NCI-H82 treated with DMSO at 0.1 percent for 48 hours (cell line): ENCODE measurements around the gene CDK5.
"Not testable (repeated sequence)": the region's sequence is repeated elsewhere in the genome, so short reads cannot be mapped to it uniquely, and the experiment has no call there.

Experiments
- DNase-seq: peaks from one replicate; lab custom pipeline; 2025; ENCODE audit not compliant: unreplicated experiment; lab: John Stamatoyannopoulos, UW

The CDK5 gene

DNA sequence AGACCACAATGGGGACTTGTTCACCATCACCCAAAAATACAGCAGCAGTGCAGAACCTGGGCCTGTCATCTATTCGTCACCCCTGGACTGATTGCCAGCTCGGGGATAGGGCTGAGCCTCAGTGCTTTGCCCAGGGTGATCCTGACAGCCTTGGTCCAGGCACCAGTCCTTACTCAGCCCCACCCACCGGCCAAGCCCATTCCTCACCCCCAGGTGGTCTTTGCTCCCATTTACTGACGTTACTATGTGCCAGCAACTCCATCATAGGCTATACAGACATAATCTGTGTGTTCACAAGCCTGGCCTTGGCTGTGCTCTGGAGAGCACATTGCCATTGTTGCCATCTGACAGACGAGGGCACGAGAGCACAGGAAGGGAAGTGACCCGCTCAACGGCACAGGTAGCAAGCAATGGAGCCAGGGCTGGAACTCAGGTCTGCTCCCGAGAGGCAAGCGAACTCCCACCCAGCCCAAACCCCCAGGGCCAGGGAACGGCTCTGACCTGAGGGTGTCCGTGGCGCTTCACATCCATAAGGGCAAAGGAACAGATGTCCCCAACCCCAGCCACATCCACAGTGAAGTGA, 40.2 kb downstream of the CDK5 start:
- no peak for DNase-seq

DNA sequence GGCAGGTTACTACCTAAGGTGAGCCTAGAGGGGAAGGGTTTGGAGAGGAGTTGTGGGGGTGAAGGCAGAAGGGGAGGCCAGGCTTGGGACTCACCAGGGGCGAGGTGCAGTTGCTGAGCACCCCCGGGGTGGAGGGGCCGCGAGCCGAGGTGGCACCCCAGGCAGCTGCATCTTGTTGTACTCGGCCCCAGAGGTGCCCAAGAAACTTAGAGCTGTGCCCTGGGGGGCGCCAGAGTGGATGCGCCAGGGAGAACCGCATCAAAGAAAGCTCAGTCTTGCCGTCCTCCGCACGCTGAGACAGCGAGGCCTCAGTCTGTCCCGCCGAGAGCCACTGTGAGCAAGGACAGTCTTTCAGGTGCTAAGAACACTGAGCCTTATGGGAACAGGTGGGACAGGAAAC, 40.8 kb downstream of the CDK5 start:
- no peak for DNase-seq

DNA sequence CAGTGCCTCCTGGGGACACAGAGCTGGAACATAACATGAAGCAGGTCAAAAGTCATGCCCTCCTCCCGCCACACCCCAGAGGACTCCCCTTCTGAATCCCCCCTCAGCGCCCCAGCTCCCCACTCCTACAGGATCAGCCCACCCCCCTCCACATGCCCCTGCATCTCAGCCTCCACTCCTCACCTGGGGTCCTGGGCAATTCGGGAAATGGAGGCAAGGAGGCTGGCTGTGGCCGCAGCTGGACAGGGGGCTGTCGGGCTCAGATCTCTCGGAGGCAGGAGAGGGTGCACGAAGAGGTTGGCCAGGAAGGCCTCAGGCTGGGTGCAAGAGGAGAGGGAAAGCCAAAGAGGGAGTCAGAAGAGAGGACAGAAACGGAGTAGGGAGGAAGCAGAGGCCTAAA, 41.2 kb downstream of the CDK5 start:
- no peak for DNase-seq

DNA sequence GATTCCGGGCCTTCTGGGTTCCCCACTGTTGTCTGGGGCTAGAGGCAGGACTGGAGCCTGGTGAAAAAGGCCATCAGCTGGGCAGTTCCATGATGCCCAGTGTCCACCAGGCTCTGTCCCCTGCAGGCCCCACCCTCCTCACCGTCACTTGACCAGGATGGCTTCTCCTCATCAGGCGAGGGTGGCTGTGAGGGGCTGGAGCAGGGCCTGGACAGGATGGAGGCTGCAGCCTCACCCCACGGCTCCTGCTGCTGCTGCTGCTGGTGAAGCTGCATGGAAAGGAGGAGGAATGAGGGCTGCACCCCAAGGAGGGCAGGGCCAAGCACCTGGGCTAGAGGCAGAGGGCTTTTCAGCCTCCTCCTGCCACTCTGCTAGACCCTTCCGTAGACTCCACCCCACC, 41.7 kb downstream of the CDK5 start:
- DNase-seq, result no peak

DNA sequence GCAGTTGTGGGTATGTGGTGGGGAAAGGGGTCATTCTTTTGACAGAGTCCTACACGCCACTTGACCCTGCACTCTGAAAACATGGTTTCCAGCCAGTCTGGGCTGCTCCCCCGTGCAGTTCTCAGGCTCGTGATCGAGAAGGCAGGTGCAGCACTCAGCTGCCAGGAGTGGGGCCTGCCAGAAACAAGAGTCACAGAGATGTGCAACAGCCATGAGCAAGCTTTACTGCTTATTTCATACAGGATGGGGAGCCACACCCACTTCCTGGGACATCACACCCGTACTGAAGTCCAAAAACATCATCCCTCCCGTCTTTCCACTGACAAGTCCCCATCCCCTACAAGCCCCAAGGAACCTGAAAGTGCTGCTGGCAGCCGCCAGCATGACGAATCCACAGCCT, 42.7 kb downstream of the CDK5 start:
- DNase-seq, result no peak

DNA sequence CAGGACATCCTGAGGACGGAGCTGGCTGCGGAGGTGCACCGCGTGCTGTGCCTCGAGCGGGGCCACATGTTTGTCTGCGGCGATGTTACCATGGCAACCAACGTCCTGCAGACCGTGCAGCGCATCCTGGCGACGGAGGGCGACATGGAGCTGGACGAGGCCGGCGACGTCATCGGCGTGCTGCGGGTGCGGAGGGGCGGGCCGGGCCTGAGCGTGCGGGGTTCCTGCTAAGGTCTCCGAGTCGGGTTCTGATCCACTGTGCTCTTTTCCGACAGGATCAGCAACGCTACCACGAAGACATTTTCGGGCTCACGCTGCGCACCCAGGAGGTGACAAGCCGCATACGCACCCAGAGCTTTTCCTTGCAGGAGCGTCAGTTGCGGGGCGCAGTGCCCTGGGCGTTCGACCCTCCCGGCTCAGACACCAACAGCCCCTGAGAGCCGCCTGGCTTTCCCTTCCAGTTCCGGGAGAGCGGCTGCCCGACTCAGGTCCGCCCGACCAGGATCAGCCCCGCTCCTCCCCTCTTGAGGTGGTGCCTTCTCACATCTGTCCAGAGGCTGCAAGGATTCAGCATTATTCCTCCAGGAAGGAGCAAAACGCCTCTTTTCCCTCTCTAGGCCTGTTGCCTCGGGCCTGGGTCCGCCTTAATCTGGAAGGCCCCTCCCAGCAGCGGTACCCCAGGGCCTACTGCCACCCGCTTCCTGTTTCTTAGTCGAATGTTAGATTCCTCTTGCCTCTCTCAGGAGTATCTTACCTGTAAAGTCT, 43.8 kb downstream of the CDK5 start:
- DNase-seq, result peak; percentile 30

DNA sequence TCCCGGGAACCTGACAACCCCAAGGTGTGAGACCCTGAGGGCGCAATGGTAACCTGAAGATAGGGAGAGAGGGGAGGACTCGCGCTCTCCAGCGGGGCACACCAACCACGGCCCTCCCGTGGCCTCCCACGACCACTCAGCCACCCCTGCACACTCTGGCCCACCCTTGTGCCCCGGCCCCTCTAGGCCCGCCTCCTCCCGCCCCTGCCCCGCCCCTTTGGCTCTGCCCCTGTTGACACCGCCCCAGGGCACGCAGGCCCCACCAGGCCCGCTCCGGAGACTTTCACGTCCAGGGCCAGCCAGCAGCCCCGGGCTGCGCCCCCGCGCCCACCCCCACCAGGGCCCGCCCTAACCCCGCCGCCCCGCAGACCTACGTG, 44.4 kb downstream of the CDK5 start:
- no peak for DNase-seq

DNA sequence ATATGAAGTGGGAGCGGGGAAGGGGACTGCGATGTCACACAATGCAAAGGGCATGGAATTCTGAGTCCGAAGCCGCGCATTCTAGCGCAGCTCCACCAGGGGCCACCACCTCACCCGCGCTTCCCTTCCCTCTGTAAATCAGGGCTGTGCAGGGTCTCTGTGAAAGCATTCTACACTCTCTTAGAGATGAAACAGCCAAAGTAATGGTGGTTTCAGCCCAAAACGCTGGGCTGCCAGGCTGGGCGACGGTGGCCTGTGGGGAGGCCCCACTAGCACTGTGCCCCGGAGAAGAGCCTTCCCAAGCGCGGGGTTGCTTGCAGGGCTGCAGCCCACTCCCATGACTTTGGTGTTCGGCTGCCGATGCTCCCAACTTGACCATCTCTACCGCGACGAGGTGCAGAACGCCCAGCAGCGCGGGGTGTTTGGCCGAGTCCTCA, 44.8 kb downstream of the CDK5 start:
- peak; percentile 39 for DNase-seq

DNA sequence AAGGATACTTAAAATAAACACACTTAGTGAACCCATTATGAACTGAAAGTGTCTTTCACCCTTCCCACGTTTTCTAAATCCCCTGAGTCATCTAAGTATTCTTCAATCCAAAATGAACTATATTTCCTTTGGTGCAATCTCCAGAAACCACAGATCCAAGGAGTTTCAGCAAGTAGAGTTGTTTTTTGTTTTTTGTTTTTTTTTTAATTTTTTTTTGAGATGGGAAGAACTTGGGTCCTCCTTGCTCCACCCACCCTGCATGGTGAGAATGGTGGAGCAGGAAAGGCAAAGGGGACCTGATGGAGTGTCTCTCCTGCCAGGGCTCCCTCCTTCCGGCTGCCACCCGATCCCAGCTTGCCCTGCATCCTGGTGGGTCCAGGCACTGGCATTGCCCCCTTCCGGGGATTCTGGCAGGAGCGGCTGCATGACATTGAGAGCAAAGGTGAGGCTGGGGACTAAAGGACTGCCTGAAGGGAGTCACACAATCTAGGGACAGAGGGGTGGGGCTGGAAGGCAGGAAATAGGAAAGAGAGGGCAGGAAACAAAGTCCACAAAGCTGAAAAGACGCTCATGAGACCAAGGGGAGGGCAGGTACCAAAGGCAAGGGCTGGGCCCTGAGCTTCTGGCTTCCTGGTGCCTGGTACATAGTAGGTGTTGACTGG, 45.5 kb downstream of the CDK5 start:
- DNase-seq, result no peak

DNA sequence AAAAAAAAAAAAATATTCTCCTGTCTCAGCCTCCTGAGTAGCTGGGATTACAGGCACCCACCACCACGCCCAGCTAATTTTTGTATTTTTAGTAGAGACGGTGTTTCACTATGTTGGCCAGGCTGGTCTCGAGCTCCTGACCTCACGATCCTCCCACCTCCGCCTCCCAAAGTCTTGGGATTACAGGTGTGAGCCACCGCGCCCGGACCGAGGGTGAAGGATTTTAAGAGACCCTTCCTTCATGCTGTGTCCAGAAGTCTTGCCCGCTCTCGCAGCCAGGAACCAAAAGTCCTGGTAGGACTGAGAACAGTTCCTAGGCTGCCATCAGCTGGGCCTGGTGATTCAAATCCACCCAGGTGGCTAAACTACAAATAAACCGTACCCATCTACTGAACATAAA, 46.1 kb downstream of the CDK5 start:
- DNase-seq, result not testable (repeated sequence)

DNA sequence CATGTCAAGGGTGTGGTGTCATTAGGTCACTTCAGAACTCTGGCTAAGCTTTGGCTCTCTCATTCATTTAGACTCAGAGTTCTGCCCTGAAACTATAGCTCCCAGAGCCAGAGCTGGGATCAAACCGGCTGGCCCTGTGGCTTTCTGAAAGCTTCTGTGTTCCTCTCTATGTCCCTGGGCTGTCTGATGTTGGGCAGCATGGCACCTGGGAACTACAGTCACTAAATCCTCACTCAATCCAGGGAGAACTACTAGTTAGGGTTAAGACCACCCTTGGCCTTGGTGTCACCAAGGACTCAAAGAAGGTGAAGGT, 46.6 kb downstream of the CDK5 start:
- no peak for DNase-seq

DNA sequence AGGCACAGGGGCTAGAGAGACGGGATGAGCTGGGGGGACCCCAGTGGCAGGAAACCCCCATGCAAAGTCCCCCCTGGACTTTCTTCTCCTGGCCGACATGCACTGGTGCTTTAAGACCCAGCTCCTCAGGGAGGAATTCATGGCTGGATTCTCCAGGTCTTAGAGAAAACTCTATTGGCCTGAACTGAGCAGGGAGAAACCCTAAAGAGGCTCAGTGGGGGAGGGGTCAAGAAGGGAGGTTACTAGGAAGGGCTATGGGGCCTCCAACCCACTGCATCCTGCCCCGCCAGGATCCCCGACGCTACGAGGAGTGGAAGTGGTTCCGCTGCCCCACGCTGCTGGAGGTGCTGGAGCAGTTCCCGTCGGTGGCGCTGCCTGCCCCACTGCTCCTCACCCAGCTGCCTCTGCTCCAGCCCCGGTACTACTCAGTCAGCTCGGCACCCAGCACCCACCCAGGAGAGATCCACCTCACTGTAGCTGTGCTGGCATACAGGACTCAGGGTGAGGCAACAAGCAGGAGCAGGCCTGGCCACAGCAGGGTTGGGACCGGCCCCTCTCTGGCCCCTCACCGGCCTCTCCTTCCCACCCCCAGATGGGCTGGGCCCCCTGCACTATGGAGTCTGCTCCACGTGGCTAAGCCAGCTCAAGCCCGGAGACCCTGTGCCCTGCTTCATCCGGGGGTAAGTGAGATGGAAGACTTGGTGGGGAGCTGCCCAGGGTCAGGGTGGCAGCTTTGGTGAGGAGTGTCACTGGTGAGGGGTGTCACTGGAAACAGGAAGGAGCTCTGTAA, 47.2 kb downstream of the CDK5 start:
- no peak for DNase-seq

DNA sequence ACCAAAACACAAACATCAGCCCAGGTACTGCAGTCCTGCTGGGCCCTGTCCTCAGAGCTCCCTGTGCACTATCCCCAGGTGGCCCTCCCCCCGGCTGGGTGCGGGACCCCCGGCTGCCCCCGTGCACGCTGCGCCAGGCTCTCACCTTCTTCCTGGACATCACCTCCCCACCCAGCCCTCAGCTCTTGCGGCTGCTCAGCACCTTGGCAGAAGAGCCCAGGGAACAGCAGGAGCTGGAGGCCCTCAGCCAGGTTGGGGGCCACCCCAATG, 47.7 kb downstream of the CDK5 start:
- no peak for DNase-seq

DNA sequence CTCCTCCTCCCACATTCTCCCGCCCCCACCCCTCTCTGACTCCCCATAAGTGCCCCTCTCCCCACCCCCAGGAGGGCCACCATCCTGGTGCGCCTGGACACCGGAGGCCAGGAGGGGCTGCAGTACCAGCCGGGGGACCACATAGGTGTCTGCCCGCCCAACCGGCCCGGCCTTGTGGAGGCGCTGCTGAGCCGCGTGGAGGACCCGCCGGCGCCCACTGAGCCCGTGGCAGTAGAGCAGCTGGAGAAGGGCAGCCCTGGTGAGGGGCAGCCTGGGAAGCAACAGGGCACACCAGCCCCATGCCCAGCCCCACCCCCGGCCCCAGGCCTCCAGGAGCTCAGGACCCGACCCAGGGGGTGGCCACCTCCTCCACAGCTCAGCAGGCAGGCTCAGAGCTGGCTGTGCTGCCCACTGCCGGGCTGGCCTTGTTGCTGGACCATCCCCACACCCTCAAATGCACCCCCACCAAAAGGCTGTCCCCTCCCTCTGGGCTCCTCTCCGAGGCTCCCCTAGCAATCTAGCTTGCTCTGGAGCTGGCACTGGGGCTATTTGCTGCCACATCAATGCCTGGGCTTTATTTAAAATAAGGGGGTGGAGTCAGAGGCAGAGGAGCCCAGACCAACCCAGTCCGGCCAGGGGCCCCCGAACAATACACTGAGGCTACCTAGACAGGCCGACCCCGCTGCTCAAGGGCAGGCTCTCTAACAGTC, 48.2 kb downstream of the CDK5 start:
- DNase-seq, result no peak

DNA sequence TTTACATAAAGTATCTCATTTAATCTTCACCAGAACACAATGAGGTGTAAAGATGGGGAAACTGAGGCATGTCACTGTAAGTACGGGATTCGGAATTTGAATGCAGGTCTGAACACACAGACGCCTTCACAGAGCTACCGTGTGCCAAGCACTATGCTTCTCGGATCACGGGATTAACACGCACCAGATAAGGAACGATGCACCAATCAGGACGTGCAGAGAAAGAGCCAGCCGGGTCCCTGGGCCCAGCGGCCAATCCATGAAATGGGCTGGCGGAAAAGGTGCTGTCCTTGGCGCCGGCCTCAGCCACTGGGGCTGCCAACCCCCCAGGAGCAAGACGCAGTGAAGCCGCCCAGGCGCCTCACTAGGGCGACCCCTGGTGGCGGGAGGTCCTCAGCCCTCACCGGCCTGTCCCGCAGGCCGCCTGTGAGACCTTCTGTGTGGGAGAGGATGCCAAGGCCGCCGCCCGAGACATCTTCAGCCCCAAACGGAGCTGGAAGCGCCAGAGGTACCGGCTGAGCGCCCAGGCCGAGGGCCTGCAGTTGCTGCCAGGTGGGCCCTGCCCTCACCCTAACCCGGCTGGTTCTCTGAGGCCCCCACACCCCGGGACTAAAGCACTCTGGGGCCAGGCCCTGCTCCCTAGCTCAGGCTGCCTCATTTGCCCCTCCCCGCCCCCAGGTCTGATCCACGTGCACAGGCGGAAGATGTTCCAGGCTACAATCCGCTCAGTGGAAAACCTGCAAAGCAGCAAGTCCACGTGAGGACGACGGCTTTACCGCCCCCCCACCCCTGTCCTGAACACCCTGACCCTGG, 49.0 kb downstream of the CDK5 start:
- DNase-seq, result no peak

DNA sequence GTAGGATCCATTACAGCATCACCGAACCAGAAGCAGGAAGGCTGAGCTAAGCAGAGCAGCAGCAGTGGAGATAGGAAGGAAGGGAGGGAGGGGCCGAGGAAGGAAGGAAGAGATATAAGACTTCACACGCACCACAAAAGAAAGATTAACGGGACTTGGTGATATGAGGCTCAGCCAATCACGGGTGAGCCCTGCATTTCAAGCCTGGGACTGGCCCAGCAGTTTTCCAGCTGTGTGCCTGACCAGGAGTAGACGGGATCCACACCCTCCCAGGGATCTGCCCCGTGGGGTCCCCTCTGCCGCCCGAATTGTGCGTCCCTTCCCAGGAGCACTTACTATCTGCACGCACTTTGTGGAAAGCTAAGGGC, 49.6 kb downstream of the CDK5 start:
- DNase-seq, result no peak

DNA sequence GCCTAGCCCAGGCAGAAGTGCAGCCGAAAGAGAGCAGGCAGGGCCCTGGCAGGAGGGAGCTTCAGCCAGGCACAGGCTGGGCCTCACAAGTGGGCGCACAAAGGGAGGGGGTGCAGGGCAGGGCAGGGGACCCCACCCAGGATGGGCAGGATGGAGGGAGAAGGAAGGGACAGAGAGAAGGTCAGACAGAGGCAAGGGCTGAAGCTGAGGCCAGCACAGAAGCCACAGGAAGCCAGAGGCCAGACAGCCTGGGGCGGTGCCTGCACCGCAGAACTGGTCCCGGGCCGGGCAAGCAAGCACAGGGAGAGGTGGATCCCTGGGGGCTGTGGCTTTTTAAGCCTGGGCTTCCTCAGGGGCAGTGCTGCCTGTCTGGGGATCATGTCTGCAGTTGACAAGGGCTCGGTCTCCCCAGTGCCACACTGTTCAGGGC, 50.2 kb downstream of the CDK5 start:
- DNase-seq, result no peak

DNA sequence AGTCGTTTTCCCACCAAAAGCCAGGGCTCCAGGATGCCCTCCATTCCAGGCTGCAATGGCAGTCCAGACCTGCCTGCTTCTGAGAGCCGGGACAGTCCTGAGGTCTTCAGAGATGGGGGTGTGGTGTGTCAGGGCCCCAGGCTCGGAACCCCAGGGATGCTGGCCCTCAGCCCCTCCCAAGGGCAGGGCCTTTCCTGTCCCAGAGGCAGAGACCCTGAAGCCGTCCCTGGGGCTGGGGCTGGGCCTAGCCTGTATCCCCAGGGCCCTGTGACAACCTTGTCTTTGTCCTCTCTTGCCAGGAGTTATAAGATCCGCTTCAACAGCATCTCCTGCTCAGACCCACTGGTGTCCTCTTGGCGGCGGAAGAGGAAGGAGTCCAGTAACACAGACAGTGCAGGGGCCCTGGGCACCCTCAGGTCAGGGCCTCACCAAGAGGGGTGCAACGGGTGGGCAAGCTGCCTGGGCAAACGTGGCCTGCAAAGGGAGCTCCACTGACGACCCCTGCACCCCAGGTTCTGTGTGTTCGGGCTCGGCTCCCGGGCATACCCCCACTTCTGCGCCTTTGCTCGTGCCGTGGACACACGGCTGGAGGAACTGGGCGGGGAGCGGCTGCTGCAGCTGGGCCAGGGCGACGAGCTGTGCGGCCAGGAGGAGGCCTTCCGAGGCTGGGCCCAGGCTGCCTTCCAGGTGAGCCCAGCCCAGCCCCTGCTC, 51.0 kb downstream of the CDK5 start:
- DNase-seq, result no peak

DNA sequence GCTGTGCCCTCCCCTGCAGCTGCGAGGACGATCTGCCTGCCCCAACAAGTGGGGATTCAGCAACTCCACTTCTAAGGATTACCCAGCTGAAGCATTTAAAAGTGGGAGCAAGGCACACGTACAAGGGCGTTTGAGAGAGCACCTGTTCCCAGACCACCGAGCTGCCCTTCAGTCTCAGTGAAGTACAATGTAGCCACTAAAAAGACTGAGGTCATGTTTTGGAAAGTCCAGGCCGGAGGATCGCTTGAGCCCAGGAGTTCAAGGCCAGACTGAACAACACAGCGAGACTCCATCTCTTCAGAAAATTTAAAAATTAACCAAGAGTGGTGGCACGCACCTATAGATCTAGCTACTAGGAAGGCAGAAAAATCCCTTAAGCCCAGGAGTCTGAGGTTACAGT, 52.1 kb downstream of the CDK5 start:
- DNase-seq, result no peak
